IMR-90 (cell line): Measurements from ENCODE around the gene HFM1.

ENCODE experiments used
- BHLHE40 ChIP-seq: fragments of 150-350 bp; IDR thresholded peaks from 2 replicates; pipeline ENCODE4 v1.6.1; 2016; ENCODE audit warnings: mild to moderate bottlenecking, low read depth, low read length
- CHD1 ChIP-seq: IDR thresholded peaks from 2 replicates; pipeline ENCODE4 v1.6.1; 2012; ENCODE audit warnings: low read depth, low read length, improper control_type of control experiment
- CTCF ChIP-seq: conservative IDR thresholded peaks from 2 replicates; pipeline ENCODE4 v1.5.1; 2012; ENCODE audit warnings: mild to moderate bottlenecking, low read depth, low read length, improper control_type of control experiment
- FOS ChIP-seq: fragments of 150-350 bp; IDR thresholded peaks from 2 replicates; pipeline ENCODE4 v1.6.1; 2016; ENCODE audit warnings: low read depth, low read length
- MXI1 ChIP-seq: IDR thresholded peaks from 2 replicates; pipeline ENCODE4 v1.6.1; 2012; ENCODE audit warnings: low read depth, mild to moderate bottlenecking, low read length, moderate library complexity, borderline replicate concordance
- NFE2L2 ChIP-seq: fragments of 150-350 bp; IDR thresholded peaks from 2 replicates; pipeline ENCODE4 v1.6.1; 2016; ENCODE audit warnings: low read depth, mild to moderate bottlenecking, low read length
- POLR2A ChIP-seq: IDR thresholded peaks from 2 replicates; pipeline ENCODE4 v1.6.1; 2012; ENCODE audit warnings: mild to moderate bottlenecking, low read depth, low read length
- RAD21 ChIP-seq: IDR thresholded peaks from 2 replicates; pipeline ENCODE4 v1.6.1; 2012; ENCODE audit warnings: low read length, improper control_type of control experiment
- RCOR1 ChIP-seq: IDR thresholded peaks from 2 replicates; pipeline ENCODE4 v1.6.1; 2012; ENCODE audit warnings: mild to moderate bottlenecking, low read length, improper control_type of control experiment; ENCODE audit not compliant: insufficient replicate concordance
- RFX5 ChIP-seq: IDR thresholded peaks from 2 replicates; pipeline ENCODE4 v1.8.0; 2012; ENCODE audit warnings: low read depth, mild to moderate bottlenecking, low read length, moderate library complexity
- SMC3 ChIP-seq: fragments of 150-350 bp; IDR thresholded peaks from 2 replicates; pipeline ENCODE4 v1.6.1; 2016; ENCODE audit warnings: low read depth, mild to moderate bottlenecking, antibody characterized with exemption, low read length, moderate library complexity
- USF2 ChIP-seq: fragments of 150-350 bp; IDR thresholded peaks from 2 replicates; pipeline ENCODE4 v1.6.1; 2017; ENCODE audit warnings: mild to moderate bottlenecking, antibody characterized with exemption, low read length, low read depth

- TF ChIP-seq RAD21 (no peak), CTCF (no peak), POLR2A (no peak), USF2 (no peak), RFX5 (no peak), BHLHE40 (no peak), MXI1 (no peak), FOS (no peak), RCOR1 (no peak), NFE2L2 (no peak), CHD1 (no peak), SMC3 (no peak)
Observed at GRCh38 chr1:91303165-91303564, 101.5 kb downstream of the HFM1 start.
